ENCODE measurements around the gene FKBP11.

The FKBP11 gene

DNA sequence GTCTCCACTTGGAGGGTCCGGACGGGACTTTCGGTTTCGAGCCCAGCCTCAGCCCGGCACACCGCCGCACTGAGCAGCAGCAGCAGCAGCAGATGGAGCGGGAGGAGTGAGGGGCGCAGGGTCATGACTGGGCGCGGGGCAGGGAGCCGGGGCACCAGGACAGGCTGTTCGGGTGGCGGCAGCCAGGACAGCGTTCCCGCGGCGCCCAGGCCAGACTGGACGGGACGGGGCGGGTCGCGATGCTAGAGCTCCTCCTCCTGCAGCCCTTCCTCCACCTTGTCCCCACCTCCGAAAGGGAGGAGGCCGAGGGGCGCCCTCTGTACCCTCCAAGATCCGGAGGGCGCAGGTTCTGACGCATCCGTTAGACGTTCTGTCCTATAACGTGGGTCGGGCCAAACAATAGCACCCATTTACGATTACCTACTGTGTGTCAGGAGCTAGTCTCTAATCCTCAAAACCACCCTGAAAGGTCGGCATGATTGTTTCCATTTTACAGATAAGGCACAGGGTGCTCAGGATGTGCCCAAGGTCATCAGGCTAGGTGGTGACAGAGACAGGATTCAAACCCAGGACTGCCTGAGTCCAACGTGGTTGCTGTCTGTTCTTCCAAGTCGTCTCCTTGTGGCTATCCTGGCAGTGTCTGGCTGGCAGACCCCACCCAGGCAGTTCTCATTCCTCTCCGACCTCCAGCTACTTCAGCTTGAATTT, at the start of gene FKBP11:
TSS of gene FKBP11 (minus strand) at position 189 of the 708 bp plus-strand sequence. CDS start at position 125, 64 bp downstream.
- no peak for DNase-seq (ENCODE audit: low spot score)

DNA sequence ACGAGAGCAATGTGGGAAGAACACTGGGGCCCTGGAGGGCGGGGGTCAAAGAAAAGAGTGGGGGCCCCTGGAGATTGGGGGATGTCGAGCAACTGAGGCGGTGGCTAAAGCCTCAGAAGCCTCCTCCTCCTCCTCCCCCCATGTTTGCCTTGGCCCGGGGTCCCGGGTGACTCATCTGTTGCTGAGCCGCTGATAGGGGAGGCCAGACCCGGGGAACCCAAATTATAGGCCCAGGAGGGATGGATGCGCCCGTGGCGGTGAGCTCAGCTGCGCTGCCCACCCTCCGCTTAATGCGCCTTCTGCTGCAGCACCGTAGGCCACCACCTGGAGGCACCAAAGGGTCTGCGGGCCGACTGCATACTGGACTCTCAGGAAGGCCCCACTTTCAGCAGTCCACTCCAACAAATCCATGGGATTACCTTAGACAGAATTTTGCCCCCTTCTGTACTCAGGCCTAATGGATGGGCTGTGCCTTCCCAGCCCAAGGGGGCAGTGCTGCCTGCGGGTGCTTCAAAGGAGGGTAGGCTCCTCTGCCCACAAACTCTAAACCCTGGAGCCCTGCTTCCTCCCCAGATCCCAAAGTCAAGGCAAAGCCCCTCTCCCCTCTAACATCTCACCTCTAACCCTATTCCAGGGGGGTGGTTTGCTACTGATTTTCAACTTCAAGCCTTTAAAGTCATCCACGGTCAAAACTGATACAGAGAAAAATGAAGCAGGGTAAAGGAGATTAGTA, 48.8 kb upstream of the FKBP11 start:
- DNase-seq (ENCODE audit: low spot score), result no peak

DNA sequence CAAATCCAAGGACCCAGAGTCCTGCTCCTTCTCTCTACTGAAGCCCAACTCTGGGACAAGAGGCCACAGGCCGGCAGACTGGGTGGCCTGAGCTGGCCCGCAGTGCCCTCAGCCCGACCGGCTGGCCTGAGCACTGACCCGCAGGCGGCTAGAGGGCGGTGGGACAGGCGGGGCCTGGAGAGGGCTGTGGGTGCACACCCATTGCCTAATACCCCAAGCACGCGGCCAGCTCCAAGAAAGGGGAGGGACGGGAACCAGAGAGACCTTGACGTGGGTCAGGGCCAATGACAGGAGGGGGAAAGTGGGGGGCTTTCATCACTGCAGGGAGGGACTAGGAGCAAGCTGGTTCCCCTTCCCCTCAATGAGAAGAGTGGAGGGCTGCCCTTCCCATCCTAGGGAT, 48.2 kb upstream of the FKBP11 start:
- DNase-seq (ENCODE audit: low spot score), result no peak

DNA sequence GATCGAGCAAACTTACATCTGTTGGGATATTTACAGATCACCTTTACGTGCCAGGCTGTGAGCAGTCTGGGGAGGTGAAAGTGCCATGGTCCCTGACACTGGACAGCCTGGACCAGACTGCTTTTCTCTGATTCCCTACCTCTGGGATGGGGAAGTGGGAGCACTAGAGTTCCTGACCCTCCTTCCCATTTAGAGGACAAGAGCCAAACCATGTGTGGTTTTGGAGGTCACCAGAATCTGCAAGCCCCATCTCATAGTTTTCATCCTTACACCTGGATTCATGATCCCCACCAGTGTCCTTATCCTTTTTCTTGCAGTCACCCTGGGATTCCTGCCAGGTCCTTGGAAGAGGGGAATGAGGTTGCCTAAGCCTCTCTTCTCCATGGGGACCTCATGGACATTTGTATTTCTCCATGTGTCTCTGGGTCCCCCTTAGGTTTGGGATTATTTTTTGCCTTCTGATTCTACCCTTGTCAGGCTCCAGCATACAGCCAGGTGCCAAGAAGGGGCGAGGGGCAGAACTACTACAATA, 47.7 kb upstream of the FKBP11 start:
- no peak for DNase-seq (ENCODE audit: low spot score)

DNA sequence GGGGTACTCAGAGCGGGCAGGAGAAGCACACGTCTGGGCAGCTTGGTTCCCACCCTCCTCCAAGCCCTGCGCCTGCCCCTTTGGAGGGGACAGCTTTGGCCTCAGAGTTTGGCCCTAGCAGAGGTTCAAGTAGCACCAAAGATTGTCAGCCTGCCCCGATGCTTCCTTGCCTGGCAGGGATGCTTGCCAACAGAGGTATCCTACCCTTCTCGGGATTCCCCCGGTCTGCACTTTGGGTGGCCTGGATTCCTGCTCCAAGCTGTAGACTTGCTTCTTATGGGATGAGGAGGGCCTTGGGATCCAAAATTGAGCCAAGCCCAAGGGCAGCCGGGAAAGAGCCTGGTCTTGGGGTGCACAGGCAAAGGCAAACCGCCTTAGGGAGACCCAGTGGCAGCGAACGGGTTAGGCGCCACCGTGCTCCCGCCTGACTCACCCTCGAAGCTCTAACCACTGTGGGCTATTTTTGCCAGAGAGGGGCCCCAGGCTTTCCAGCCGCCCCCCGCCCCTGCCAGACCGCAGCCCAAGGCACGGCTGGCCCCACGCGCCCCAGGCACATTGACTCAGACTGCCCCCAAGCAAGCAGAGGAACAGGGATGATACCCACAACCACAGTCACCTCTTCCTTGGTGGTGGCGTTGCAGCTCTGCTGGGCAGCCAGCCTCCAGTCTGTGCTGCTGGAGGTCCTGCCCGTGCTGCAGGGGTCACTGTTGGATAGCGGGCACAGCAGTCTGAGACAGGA, 47.1 kb upstream of the FKBP11 start:
- DNase-seq (ENCODE audit: low spot score), result no peak

DNA sequence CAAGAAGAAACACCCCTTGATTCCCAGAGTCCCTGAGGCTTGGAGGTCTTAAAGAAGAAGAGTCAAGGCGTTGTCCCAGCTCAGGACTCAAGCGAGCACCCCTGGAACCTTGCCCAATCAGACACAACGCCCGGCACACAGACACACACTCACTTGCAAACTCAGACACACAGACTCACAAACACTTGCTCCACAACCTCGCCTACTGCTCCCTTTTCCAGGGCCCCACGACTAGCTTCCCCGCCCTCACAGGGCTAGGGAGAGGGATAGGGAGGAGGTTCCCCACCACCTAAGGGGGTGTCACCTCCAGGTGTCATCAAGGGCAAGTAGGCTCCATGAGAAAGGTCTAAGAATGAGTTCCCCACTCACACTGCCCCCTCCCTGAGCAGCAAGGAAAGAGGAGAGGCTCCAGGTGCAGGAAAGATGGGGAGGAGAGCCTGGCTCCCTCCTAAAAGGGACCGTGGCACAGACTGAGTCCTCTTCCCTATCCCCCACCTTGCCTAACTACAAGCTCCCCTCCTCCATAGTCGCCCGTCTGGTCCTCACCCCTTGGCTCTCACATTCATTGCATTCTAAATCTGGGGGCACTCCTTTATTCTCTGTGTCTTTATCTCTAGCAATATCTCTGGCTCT, 45.5 kb upstream of the FKBP11 start:
- no peak for DNase-seq (ENCODE audit: low spot score)

DNA sequence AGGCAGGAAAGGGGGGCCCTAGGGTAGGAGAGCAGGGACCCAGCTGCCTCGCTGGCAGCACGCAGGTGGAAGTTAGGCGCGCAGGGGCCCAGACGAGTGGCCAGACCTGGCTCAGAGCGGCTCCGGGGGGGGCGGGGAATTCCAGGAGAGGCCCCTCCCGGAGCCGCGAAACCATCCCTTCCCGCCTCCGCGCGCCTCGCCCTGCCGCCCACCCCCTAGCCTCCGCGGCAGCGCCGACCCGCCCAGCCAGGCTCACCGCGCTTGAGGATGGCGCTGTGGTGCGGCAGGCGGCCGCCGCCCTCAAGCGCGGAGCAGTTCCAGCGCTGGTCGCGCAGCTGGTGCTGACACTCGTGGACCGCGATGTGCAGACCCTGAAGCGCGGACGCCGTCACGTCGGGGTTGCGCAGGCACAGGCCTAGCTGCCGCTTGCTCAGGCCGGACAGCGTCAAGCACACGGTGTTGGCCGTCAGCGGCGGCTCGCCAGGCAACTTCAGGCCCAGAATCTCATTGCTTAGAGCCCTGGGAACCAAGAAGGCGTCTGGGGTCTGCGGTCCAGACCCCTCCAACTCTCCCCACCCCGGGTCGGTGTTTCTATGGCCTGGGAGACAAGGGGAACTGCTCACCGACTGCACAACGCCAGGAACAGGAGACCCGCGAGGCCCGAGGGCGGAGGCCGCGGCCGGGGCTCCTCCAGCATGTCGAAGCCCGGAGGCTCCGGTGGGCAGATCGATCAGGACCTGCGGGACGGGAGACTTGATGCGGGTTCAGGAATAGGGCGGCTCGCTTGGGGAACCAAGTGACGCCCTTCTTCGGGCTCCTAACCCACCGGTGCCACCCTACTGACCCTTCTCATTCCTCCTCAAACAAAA, 44.8 kb upstream of the FKBP11 start:
- no peak for DNase-seq (ENCODE audit: low spot score)

DNA sequence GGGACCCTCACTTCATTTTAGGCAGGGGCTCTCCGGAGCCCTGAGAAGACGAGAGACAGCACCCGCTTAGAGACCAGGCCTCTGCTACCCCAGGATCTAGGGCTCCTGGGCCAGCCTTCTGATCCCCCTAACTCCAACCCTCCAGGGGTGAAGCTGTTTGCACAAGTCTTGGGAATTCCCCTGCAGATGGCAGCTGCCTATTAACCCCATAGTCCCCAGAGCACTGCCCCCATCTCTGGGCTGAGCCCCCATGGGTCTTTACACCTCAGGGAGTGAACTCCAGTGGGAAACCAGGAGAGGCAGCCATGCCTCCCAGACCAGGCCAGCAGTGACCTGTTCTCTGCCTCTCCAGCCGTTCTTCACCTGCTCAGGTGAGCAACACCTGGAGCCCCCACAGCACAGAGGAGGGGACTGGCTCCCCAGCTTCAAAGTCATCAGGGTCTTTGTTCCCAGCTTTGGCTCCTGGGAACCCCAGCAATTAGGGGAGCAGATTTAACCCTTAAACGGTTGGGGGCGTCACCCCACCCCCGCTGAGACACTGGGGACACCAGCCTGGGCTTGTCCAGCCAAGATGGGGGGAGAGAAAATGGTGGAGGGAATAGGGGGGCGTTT, 44.0 kb upstream of the FKBP11 start:
- DNase-seq (ENCODE audit: low spot score), result no peak

DNA sequence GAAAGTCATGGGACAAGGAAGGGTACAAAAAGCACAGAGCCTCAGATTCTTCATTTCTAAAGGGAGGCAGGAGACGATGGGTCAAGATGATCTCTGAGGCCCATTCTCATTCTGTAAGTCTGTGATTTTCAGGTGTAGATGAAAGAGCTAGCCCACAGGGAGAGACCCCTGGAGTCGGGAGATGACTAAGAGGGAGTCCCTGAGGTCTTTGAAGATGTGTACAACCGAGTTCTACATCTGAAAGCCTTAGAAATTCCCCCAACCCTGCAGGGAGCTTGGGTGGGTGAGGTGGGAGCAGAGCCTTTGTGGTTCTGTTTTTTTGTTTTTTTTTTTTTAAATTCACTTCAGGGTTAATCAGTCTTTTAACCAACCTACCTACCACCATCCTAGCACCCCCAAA, 43.2 kb upstream of the FKBP11 start:
- DNase-seq (ENCODE audit: low spot score), result no peak

DNA sequence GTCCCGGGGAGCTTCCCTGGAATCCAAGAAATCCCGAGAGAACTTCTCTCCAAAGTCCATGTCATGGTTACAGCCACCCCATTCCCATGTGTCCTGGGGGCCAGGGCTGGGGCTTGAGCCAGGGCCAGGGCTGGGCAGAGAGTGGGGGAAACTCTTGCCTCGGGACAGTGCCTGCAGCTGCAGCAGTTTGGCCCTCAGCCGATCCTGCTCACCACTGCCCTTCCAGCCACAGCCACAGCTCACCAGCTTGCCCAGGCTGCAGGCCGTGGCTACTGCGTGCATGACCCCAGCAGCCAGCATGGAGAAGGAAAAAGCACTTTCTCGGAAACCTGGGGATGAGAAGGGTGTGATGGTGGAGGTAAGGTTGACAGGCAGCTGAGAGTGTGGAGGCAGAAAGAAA, 42.7 kb upstream of the FKBP11 start:
- no peak for DNase-seq (ENCODE audit: low spot score)

DNA sequence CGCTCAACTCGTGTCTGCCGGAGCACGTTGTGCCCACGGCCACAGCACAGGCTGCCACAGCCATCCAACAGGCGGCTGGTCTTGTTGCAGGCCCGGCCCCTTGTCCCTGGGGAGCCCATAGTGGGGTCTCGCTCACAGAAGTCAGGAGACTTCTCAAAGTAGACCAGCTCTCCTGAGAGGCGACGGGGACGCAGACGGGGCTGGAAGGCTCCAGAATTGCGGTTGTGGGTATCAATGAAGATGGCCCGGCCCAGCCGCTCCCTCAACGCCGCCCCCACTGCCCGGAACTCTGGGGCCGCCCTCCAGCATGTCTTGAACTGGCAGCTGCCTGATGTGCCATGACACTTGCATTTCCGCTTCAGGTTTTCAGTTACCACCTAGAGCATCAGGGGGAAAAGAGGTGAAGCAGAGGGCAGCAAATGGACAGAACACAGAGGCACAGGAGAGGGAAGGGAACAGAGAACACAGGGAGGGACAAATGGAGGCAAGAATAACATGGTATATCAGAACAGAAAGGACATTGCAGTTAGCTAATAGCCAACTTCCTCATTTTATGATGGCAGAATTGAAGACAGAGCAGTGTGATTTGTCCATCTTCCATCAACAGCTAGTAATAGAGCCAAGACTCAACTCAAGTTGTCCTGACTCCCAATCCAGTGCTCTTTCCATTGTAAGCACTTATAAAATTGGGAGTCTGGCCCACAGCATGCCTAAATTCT, 41.0 kb upstream of the FKBP11 start:
- DNase-seq (ENCODE audit: low spot score), result no peak

DNA sequence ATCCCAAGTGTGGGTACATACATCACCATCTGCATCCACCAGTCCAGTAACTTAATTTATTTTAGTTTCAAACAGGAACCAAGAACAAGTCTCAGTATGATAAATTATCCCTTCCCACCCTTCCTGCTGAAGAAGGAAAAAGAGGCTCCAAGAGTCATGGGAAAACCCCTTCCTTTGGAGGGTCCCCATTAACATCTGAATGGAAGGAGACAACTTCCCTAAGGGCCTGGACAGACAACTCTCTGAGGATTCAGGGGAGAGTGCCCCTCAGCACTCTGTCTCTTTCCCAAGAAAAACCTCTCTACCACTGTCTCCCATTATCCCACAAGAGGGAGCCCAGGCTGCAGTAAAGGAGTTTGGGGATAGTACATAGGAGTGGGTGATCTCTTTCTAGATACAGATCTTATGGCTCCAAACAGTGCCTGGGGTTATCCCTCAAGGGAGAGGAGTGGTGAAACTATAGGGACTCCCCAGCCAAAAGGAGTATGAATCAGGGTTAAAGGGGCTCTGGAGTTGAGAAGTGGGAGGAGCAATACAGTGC, 40.1 kb upstream of the FKBP11 start:
- DNase-seq (ENCODE audit: low spot score), result no peak

DNA sequence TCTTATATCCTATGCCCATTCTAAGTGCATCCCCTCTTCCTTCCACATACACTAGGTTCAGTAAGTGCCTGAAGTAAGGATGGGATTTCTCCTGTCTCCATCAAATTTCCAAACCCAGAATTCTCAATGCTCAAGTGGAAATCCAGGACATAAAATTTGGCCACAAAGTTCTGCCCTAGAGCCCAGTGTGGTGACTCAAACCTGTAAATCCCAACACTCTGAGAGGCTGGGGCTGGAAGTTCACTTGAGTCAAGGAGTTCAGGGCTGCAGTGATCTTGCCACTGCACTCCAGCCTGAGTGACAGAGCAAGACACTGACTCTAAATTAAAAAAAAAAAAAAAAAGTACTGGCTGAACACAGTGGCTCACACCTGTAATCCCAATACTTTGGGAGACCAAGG, 36.5 kb upstream of the FKBP11 start:
- no peak for DNase-seq (ENCODE audit: low spot score)

DNA sequence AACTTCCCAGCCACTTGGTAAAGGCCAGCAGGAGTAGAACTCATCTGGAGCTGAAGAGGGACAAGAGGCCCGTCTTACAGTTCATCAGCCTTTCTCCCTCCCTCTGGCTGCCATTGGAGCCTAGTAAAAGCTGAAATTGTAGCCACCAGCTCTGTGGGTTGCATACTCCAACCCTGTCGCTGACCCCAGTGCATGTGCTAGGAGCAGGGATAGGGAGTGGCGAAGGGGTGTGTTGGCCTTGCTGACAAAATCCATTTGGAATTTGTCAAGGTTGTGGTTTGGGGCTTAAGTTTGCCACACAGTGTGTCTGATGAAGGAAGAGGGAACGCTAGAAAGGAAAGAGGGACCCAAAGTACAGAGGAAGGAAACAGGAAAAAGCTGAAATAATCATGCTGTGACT, 36.0 kb upstream of the FKBP11 start:
- DNase-seq (ENCODE audit: low spot score), result no peak

DNA sequence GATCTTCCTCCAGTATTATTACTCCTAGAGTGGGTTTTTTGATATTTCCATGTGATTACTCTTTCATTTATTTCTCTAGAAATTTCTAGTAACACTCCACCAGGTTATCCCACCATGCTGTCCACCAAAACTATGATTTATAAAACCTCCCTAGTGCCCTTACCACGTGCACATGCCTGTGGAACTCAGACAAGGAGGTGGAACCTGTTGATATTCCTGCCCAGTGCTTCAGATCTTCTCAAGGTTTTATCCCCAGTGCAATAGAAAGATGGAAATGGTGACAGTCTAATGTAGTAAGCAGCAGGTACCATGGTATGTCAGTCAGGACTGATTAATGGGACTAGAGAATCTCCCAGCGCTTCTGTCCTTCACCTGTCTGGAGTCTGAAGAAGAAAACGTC, 35.5 kb upstream of the FKBP11 start:
- no peak for DNase-seq (ENCODE audit: low spot score)

DNA sequence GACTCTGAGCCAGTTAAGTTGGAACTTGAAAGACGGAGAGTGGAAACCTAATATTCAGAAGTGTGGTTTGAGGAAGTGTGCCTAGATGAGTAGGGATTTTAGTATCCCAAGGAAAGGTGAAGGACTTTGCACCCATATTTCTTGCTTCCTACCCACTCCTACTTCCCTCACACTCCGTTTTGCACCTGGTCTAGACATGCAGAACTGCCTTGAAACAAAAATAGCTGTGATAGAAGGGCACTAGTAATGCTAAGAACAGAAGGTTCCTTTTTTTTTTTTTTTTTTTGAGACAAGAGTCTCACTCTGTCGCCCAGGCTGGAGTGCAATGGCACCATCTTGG, 32.7 kb upstream of the FKBP11 start:
- peak; percentile 22 for DNase-seq (ENCODE audit: low spot score)

DNA sequence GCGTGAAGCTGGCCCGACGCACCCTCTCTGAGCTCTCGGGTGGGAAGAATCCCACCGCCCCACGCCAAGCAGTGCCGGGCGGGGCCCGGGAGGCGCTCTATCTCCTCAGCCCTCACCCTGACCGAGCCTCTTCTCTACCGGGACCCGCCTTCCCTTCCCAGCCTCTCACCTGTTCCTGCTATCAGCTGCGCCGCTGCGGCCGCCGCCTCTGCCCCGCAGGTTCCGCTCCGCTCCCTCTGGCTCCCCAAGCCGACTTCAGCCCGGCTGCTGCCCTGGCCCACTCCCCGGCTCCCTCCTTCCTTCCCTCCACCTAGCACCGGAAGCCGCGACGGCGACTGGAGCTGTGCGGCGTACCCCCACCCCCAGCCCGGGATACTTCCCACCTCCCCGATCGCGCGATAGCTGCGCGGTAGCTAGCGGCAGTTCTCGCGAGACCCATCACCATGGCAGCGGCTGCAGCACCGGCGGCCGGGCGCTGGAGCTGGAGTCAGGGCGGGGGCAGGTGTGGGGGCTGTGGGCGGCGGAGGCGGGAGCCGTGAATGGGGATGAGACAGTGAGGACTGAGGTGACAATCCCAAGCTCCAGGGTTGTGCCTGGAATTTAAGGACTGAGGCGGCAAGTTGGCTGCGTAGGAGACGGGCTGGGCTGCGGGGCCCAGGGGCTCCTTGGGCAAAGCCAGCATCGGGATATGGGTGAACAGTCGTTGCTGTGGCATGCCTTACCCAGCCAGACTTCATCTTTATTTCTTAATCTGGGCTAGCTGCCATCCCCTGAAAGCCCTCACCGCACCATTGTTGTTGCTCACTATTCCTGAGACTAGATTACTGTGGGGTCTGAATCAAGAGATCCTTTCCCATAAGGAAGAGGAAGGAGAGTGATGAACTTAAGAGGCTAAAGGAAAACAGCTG, 32.1 kb upstream of the FKBP11 start, which contains the start of gene ARF3:
TSS of gene ARF3 (minus strand) at position 347 of the 908 bp plus-strand sequence. CDS start 16,392 bp downstream, outside the sequence.
- peak; percentile 86 for DNase-seq (ENCODE audit: low spot score)

DNA sequence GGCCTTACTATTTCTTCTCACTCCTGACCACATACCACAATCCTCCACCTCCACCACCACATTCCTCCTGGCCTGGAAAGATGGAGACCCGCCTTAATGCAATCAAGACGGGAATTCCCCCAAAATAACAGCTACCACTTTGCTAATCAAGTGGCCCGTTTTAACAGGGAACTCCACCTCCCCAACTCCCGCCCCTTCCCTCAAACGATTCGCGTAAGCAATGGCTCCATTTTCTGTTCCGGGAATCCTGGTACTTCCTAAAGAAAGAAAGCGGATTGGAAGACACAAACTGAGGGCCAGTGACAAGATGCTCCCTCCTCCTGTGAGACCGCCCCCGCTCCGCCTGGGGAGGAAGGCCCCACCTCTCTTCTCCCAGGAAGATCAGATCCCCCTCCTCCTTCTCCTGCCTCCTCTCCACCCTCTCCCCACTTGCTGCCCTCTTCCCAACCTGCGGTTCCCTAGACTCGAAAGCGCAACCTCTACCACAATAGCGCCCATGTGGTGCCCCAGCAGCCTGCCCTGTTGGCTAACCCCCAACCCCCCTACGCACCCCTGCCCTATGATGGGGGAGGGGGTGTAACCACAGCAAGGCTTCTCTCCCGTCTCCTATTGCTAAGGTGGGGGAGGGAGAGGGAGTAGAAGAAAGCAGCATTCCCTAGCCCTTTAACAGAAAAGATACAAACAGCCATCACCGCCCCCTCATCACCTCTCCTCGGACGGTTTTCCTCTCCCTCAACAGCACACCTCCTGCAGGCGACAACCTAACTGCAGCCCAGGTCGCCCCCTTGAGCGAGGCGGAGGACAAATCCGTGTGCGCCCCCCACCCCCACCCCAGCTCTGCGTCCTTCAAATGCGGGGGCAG, 31.2 kb upstream of the FKBP11 start:
- DNase-seq (ENCODE audit: low spot score), result peak; percentile 84

Data from pons (tissue), 1 donor.